ENCODE results near the gene DBT.

DBT gene

DNA sequence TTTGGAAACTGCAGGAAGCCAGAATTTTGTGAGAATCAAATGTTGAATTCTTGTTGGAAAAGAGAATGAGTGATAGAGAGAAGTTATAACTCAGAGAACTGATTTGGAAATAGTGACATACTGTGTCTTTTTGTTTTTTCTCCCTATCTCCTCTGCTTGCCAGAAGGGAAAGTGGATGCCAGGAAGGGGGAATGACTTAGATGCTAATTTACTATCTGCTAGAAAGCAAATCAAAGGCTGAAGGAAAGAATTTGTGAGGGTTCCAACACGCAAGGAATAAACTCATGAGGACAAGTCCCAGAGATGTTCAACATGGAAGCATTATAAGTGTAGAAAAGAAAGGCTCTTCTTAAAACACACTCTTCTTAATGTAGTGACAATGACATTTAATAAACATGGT lies 51.0 kb downstream of the DBT start:
- DNase-seq (ENCODE audit: low read depth in 2 of 2): no peak

DNA sequence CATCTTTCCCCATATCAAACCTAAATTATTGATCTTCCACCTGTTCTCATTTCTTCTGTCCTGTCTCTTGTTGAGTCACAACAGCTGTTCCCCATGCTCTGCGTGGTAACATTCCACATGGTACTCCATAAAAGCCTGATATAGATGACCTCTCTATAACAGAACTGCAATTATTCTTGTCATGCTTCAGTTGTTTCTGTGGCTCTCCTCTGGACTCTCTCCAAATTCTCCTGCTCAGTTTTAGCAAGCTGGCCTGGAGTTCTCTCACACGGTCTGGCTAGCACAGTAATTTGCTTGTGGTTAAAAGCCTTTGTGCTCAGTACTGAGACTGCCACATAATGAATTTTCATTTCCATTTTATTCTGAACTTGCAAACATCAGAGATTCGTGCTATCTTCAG lies 61.0 kb downstream of the DBT start:
- DNase-seq (ENCODE audit: low read depth in 2 of 2): no peak

DNA sequence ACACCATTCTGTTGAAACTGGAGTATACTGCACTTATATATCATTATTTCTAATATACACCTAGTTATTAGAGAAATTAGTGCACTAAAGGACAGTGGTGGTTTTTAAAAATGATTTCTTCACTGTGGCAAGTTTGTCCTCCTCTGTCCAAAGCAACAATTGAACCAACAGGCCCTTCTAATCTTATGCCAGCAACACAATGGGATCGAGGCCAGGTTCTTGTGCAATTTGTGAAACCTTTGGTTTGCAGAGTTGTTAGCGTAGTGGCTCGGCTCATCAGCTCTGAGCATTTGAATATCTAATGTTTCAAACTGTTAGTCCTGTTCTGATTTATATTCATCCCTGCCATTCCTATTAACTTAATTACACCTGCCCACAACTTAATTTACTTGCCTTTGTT lies 61.7 kb downstream of the DBT start:
- no peak for DNase-seq (ENCODE audit: low read depth in 2 of 2)

DNA sequence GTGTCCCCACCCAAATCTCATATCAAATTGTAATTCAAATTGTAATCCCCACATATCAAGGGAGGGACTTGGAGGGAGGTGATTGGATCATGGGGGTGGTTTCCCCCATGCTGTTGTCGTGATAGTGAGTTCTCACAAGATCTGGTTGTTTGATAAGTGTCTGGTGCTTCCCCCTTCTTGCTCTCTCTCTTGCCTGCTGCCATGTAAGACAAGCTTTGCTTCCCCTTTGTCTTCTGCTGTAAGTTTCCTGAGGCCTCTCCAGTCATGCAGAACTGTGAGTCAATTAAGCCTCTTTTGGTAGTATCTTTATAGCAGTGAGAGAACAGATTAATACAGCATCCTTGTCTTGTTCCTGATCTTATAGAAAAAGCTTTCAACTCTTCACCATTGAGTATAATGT lies 65.1 kb downstream of the DBT start:
- DNase-seq (ENCODE audit: low read depth in 2 of 2): no peak

DNA sequence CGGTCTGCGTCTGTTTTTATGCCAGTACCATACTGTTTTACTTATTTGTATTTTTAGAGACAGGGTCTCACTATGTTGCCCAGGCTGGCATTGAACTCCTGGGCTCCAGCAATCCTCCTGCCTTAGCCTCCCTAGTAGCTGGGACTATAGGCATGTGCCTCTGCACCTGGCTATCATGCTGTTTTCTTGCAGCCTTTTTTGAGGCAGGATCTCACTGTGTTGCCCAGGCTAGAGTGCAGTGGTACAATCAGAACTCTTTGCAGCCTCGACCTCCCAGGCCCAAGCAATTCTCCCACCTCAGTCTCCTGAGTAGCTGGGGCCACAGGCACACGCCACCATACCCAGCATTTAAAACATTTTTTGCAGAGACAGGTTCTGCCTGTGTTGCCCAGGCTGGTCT lies 66.3 kb downstream of the DBT start:
- no peak for DNase-seq (ENCODE audit: low read depth in 2 of 2)

DNA sequence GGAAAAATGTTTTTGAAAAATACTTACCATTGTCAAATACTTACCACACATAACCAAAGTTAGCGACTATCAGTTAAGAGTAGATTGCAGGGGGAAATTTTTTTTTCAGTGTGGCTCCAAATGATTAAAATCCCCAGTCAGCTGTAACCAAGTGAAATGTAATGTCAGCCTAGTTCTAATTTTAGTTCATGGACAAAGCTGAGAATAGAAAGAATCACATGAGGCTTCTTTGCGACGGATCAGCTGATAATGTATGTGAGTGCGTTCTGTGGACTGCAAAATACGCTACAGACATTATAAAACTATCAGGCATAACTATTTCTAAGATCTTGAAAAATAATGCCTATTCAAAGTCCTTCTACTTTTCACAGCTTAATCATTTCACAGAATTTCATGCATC lies 71.5 kb downstream of the DBT start, which contains the start of gene LRRC39:
LRRC39 (minus strand) TSS at position 166 of the 400 bp plus-strand sequence. CDS start 9,740 bp downstream, outside the sequence.
- no peak for DNase-seq (ENCODE audit: low read depth in 2 of 2)

DNA sequence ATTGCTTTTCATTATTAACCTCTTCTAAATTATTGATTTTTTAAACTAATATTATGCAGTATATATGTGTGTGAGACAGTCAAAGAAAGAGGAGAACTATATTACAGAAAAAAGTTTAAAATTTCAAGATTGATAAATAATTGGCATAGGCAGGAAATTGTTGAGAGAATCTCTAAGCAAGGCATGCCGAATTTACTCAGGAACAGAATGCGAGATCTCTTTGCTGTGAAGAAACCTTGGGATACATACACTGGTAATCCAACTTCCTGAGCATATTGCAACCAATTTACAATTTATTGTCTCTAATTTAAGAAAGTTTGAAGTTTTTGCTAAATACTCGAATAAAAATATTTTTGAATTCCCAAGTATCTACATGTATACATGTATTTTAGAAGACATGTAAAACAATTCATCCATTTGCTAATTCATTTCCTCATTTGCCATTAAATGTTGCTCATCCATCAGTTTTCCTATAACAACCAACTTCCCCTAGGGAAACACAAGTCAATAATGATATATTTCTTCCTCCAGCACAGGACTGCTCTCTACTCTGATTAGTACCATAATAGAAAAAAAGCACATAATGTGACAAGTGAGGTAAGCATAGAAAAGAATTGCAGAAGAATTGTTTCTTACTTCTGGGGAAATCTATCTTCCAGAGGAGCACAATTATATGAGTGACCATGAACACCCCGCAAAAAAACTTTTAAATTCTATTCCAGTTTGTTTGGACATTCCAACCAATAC lies 72.2 kb downstream of the DBT start:
- no peak for DNase-seq (ENCODE audit: low read depth in 2 of 2)

DNA sequence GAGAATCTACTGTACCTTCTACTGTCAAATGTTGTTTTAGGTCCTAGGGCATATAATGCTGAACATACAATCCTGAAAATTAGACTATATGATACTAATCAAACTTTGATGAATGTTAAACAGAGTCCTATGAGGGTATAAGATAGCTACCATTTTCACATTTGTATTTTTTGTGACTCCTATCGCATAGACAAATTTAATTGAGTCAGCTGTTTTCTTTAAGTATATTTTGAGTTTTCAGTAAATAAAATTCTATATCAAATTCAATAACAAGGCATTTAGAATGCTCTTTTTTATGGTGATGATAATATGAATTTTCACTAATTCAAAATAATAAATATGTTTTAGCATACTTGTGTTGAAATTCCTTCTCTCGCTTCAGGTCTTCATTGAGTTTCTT lies 81.6 kb downstream of the DBT start:
- no peak for DNase-seq (ENCODE audit: low read depth in 2 of 2)

DNA sequence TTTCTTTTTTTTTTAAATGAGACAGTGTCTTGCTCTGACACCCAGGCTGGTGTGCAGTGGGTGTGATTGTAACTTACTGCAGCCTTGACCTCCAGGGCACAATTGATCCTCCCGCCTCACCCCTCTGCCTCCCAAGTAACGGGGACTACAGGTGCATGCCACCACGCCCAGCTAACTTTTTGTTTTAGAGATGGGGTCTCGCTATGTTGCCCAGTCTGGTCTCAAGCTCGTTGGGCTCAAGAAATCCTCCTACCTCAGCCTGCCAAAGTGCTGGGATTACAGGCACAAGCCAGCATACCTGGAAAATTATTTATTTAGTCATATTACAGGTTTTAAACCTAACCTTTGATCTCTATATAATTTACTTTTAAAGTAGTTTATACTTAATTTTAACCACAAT lies 84.9 kb downstream of the DBT start:
- no peak for DNase-seq (ENCODE audit: low read depth in 2 of 2)

DNA sequence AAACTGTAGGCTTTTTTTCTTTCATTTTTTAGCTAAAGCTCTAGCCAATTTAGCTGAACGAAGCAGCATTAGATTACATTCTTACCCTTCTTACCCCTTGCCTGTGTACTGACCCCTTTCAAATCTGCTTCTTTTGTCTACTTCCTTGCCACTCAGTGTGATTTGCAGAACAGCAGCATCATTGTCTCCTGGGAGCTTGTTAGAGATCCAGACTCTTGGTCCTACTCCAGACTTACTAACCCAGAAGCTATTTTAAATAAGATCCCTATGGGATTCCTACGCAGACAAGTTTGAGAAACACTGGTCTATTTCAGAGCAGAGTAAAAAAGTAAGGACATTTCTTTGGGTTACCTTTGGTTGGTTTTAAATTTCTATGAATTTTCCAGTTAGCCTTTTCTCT lies 85.4 kb downstream of the DBT start:
- DNase-seq (ENCODE audit: low read depth in 2 of 2): no peak

DNA sequence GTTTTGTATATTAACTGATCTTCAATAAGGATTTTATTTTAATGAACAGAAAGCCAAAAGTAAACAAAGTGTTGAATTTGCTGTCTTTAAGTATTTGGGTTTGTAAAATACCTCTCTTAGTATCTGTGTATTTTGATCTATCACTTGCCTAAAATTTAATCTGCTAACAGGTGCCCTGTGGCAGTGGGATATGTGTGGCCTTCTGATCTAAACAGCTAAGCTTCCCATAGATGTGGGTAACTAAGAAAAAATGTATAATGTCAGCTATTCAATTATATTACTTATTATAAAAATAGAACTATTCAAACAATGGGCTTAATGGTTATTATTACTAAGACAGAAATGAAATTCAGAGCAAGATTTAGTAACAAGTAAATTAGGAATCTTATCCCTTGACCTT lies 86.8 kb downstream of the DBT start:
- no peak for DNase-seq (ENCODE audit: low read depth in 2 of 2)

DNA sequence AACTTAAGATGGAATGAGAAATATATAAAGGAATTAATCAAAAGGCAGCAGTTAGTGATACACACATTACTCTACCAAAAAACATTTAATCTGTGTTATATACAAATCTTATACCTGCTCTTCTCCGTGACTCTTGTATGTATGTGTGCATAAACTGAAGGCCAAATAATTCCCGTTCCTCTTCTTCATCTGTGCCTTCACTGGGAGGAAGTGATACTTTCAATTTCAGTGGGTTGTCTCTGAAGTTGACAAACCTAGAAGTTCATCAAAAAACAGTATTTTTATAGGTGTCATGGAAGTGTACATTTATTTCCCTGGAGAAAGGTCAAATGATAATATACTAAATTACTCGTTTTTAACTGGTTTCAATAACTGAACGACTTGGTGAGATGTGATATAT lies 97.4 kb downstream of the DBT start:
- no peak for DNase-seq (ENCODE audit: low read depth in 2 of 2)

DNA sequence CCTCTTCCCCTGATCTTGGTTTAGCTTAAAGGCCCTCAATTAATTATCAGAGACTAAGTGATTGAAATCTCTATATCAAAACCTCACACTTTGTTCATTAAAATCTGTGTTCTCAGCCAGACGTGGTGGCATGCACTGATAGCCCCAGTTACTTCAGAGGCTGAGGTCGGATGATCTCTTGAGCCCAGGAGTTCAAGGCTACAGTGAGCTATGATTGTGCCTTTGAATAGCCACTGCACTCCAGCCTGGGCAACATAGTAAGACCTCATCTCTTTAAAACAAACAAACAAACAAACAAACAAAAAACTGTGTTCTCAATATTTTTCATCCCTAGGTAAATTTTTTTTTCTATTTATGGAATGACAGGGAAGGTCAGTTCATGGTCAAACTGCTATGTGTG lies 98.0 kb downstream of the DBT start:
- no peak for DNase-seq (ENCODE audit: low read depth in 2 of 2)

DNA sequence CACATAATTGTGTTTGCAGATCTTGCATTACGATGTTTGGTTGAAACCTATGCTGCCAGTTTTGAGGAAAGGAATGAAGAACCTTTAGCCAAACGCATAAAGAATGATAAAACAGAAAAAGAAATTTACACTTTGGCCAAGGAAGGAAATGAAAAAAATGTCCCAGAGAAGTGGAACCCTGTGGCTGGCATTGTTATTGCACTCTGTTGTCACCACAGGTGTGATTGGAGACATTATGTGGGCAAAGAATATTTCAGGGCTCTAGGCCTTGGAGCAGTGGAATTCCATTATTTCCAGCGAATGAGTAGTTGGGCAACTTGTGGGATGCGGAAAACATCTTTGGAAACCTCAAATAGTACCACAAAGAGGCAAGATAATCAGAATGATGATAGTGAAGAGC lies 101.8 kb downstream of the DBT start:
- no peak for DNase-seq (ENCODE audit: low read depth in 2 of 2)

DNA sequence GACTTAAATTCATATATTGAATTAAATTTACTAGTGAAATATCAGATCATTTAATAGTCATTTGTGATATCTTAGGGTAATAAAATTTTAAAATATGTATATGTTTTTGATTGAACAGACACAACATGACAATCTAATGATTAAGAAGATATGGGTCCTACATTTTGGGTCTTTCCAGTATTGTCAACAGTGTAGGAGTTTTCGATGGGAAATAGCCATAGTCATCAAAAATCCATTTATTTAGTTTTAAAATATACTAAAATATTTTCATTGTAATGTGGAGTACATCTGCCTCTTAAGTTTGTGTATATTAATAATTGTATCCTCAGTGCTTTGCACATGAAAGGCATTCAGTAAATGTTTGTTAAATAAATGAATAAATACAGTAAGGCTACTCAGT lies 102.7 kb downstream of the DBT start:
- DNase-seq (ENCODE audit: low read depth in 2 of 2): no peak

DNA sequence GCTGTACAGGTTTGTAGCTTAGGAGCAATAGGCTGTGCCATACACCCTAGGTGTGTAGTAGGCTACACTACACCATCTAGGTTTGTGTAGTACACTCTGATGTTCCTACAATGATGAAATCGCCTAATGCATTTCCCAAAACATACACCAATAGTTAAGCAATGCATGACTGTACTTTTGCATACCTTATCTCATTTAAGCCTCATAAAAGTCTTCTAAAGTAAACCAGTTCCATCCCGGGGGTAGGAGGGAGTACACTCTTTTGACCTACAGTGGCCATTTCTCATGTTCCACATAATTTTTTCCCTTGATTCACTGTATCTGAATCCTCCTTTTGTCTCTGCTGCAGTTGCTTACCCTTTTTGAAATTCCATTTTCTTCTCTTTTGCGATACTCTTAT lies 104.5 kb downstream of the DBT start:
- no peak for DNase-seq (ENCODE audit: low read depth in 2 of 2)

DNA sequence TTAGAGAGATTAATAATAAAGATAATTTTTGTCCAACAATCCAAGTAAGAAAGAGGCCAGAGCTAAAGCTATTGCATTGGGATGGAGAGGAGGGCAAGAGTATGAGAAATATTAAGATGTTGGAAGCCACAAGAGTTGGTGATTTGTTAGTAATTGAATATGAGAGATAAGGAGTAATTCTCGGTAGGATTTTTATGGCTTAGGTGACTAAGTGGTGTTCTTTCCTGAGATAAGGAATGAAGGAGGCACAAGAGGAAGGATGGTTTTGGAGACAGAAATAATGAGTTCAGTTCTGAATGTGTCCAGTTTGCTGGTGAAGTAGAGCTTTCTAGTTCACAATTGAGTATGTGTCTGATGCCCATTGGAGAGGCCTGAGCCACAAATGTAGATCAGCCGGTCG lies 107.3 kb downstream of the DBT start:
- no peak for DNase-seq (ENCODE audit: low read depth in 2 of 2)

DNA sequence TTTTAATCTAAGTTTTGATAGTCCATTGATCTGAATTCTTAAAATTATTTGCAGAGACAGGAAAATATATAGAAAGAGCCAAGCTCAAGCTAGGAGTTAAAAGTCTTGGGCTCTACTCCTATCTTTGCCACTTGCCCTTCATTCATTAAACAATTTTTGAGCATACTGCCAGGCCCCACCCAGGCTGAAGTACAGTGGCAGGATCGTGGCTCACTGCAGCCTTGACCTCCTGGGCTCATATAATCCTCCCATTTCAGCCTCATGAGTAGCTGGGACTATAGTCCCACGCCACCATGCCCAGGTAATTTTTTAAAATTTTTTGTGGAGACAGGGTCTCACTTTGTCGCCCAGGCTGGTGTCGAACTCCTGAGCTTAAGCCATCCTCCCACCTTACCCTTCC lies 108.4 kb downstream of the DBT start:
- DNase-seq (ENCODE audit: low read depth in 2 of 2): no peak

DNA sequence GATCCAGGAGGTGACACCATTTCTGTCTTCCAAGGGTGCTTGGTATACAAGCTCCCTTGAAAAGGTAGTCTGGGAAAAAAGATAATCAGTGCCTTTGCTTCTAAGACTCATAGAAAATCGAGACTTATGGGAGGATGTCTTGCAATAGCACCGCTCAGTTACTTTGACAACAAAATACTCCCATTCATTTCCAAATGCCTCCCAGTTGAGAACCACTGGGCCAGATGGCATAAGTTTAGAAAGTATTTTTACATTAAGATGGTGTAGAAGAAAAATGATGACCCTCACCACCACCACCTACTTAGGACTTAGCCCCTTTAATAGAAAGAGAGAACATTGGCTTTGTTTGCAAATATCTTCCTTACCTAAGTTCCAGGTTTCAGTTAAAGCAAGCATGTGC lies 112.0 kb downstream of the DBT start:
- DNase-seq (ENCODE audit: low read depth in 2 of 2): no peak

Data from stimulated activated CD4-positive, alpha-beta T cell treated with anti-CD3 and anti-CD28 coated beads, Interleukin-1b, Interleukin-23, amount 100 ng/mL, for 1 hour (primary cell).